Osteocyte (in vitro differentiated cells): Measurements from ENCODE around the gene KCNV2. TPM values are rescaled to one million over a fixed set of nuclear protein-coding genes. Genes with fewer than 3 reads are reported as not detected.

Experiments used
- DNase-seq: peaks from one replicate; pipeline ENCODE4 v3.0.0; 2021; ENCODE audit warnings: mixed read lengths; ENCODE audit not compliant: unreplicated experiment; ENCODE audit errors: extremely low spot score
- H3K27ac Mint-ChIP-seq: one replicate; pipeline ENCODE4 v1.8.0; 2021; ENCODE audit warnings: mild to moderate bottlenecking, mixed read lengths; ENCODE audit not compliant: unreplicated experiment
- H3K27me3 Mint-ChIP-seq: one replicate; pipeline ENCODE4 v1.8.0; 2021; ENCODE audit warnings: mixed read lengths; ENCODE audit not compliant: unreplicated experiment
- H3K36me3 Mint-ChIP-seq: one replicate; pipeline ENCODE4 v1.8.0; 2021; ENCODE audit warnings: mixed read lengths; ENCODE audit not compliant: unreplicated experiment
- H3K4me1 Mint-ChIP-seq: one replicate; pipeline ENCODE4 v1.8.0; 2021; ENCODE audit warnings: mixed read lengths; ENCODE audit not compliant: unreplicated experiment
- H3K4me3 Mint-ChIP-seq: one replicate; pipeline ENCODE4 v1.8.0; 2021; ENCODE audit warnings: mild to moderate bottlenecking, moderate library complexity, mixed read lengths; ENCODE audit not compliant: unreplicated experiment
- H3K9me3 Mint-ChIP-seq: one replicate; pipeline ENCODE4 v1.8.0; 2021; ENCODE audit warnings: mixed read lengths; ENCODE audit not compliant: unreplicated experiment
- CTCF ChIP-seq: fragments of 200-600 bp; sonication (generic); IDR thresholded peaks from 2 replicates; pipeline ENCODE4 v1.5.0; 2021; ENCODE audit warnings: antibody characterized with exemption, mild to moderate bottlenecking, moderate library complexity
- long read RNA-seq: library from polyadenylated mRNA; unstranded; transcript quantifications from one replicate; pipeline ENCODE4 v2.0.0, GENCODE V29; 2021
- total RNA-seq: library from RNA; stranded (reverse); gene quantifications from 2 replicates; pipeline ENCODE4 v1.2.1, GENCODE V29; 2021

The KCNV2 gene
- not detected in 2 replicates for total RNA-seq
- long read RNA-seq = 0 reads

- H3K4me1 Mint-ChIP-seq = no peaks in the 10 kb centered on the region
- no peak within 1 kb of the TSS for H3K27ac Mint-ChIP-seq
- no peak within 1 kb of the TSS for H3K4me3 Mint-ChIP-seq
- H3K27me3 Mint-ChIP-seq = no peaks in the 10 kb centered on the region
- peaks cover 10% of the 10 kb centered on the region for H3K36me3 Mint-ChIP-seq
- TF ChIP-seq CTCF = no peak
- no peak for DNase-seq
- H3K9me3 Mint-ChIP-seq = no peaks in the 10 kb centered on the region
Measured at GRCh38 chr9:2717385-2717784, at the start of gene KCNV2. Gene KCNV2, plus strand, starts transcription at chr9:2717510. Its CDS starts 230 bp downstream, at chr9:2717740.

- no peak for TF ChIP-seq CTCF
- H3K4me1 Mint-ChIP-seq = no peaks in the 10 kb centered on the region
- H3K4me3 Mint-ChIP-seq = no peak overlapping the region
- H3K36me3 Mint-ChIP-seq = no peaks in the 10 kb centered on the region
- H3K9me3 Mint-ChIP-seq = no peaks in the 10 kb centered on the region
- no peak overlapping the region for H3K27ac Mint-ChIP-seq
- H3K27me3 Mint-ChIP-seq = no peaks in the 10 kb centered on the region
- no peak for DNase-seq
Measured at GRCh38 chr9:2673161-2673560, 44.1 kb upstream of the KCNV2 start.

- DNase-seq = no peak
- H3K27me3 Mint-ChIP-seq = no peaks in the 10 kb centered on the region
- no peak overlapping the region for H3K27ac Mint-ChIP-seq
- TF ChIP-seq CTCF = no peak
- H3K4me3 Mint-ChIP-seq = no peak overlapping the region
- no peaks in the 10 kb centered on the region for H3K36me3 Mint-ChIP-seq
- no peaks in the 10 kb centered on the region for H3K4me1 Mint-ChIP-seq
- no peaks in the 10 kb centered on the region for H3K9me3 Mint-ChIP-seq
Measured at GRCh38 chr9:2674141-2674824, 43.0 kb upstream of the KCNV2 start.

- Mint-ChIP-seq H3K4me1 (no peaks in the 10 kb centered on the region), H3K9me3 (no peaks in the 10 kb centered on the region), H3K27me3 (no peaks in the 10 kb centered on the region), H3K4me3 (no peak overlapping the region), H3K27ac (no peak overlapping the region), H3K36me3 (no peaks in the 10 kb centered on the region)
- DNase-seq = no peak
- TF ChIP-seq CTCF = no peak
Measured at GRCh38 chr9:2675834-2676233, 41.5 kb upstream of the KCNV2 start.

- Mint-ChIP-seq H3K4me3 (no peak overlapping the region), H3K27ac (no peak overlapping the region), H3K27me3 (no peaks in the 10 kb centered on the region), H3K4me1 (no peaks in the 10 kb centered on the region), H3K9me3 (no peaks in the 10 kb centered on the region), H3K36me3 (no peaks in the 10 kb centered on the region)
- no peak for DNase-seq
- no peak for TF ChIP-seq CTCF
Measured at GRCh38 chr9:2676466-2676865, 40.8 kb upstream of the KCNV2 start.
